COLO829 (cell line): ENCODE measurements around the gene SFSWAP.
"Not testable (repeated sequence)": the region's sequence is repeated elsewhere in the genome, so short reads cannot be mapped to it uniquely, and the experiment has no call there.

Source experiments
- DNase-seq: peaks from one replicate; pipeline ENCODE4 v3.0.0; 2012; ENCODE audit warnings: low spot score

The SFSWAP gene

GRCh38 chr12:131788070-131788469 lies 77.2 kb downstream of the SFSWAP start:
- no peak for DNase-seq

GRCh38 chr12:131789638-131790037 lies 78.7 kb downstream of the SFSWAP start:
- DNase-seq, result no peak

- DNase-seq, result no peak
Observed at GRCh38 chr12:131793243-131794022, 82.5 kb downstream of the SFSWAP start.

GRCh38 chr12:131794061-131794460 lies 83.2 kb downstream of the SFSWAP start:
- DNase-seq, result no peak

- DNase-seq, result no peak
Observed at GRCh38 chr12:131794573-131794972, 83.7 kb downstream of the SFSWAP start.

GRCh38 chr12:131795064-131795463 lies 84.2 kb downstream of the SFSWAP start:
- DNase-seq, result no peak

- DNase-seq, result no peak
Observed at GRCh38 chr12:131795690-131796410, 85.0 kb downstream of the SFSWAP start.

GRCh38 chr12:131796411-131796736 lies 85.5 kb downstream of the SFSWAP start:
- DNase-seq, result no peak

- DNase-seq, result no peak
Observed at GRCh38 chr12:131796754-131797587, 86.1 kb downstream of the SFSWAP start.

- DNase-seq, result no peak
Observed at GRCh38 chr12:131797588-131797934, 86.7 kb downstream of the SFSWAP start.

- no peak for DNase-seq
Observed at GRCh38 chr12:131799195-131799594, 88.3 kb downstream of the SFSWAP start.

GRCh38 chr12:131799828-131800593 lies 89.1 kb downstream of the SFSWAP start:
- no peak for DNase-seq

- no peak for DNase-seq
Observed at GRCh38 chr12:131800594-131801135, 89.8 kb downstream of the SFSWAP start.

GRCh38 chr12:131801254-131801866 lies 90.5 kb downstream of the SFSWAP start:
- DNase-seq, result no peak

- no peak for DNase-seq
Observed at GRCh38 chr12:131803961-131804521, 93.2 kb downstream of the SFSWAP start.

- DNase-seq, result no peak
Observed at GRCh38 chr12:131805421-131805820, 94.5 kb downstream of the SFSWAP start.

GRCh38 chr12:131806674-131807073 lies 95.8 kb downstream of the SFSWAP start:
- no peak for DNase-seq

GRCh38 chr12:131808744-131809371 lies 98.0 kb downstream of the SFSWAP start:
- DNase-seq, result no peak

- not testable (repeated sequence) for DNase-seq
Observed at GRCh38 chr12:131809476-131810254, 98.8 kb downstream of the SFSWAP start.

GRCh38 chr12:131810726-131811125 lies 99.8 kb downstream of the SFSWAP start:
- no peak for DNase-seq
